Loucy (cell line): ENCODE data around the gene GRAP.
"Not testable (repeated sequence)": the region's sequence is repeated elsewhere in the genome, so short reads cannot be mapped to it uniquely, and the experiment has no call there.

Experiments
- H2AFZ ChIP-seq: fragments of 200-600 bp; sonication (generic); 2 replicates; pipeline ENCODE4 v1.6.0; 2016; ENCODE audit warnings: antibody characterized with exemption, mild to moderate bottlenecking, low read length, moderate library complexity
- H3F3A ChIP-seq: fragments of 200-600 bp; 2 replicates; pipeline ENCODE4 v1.6.0; 2016; ENCODE audit warnings: antibody characterized with exemption, low read depth, mild to moderate bottlenecking
- H3K27me3 ChIP-seq: fragments of 200-600 bp; sonication (generic); 2 replicates; pipeline ENCODE4 v1.6.1; 2014; ENCODE audit warnings: low read length, mild to moderate bottlenecking; ENCODE audit not compliant: insufficient read depth, poor library complexity, severe bottlenecking
- H3K36me3 ChIP-seq: fragments of 200-600 bp; sonication (generic); 2 replicates; pipeline ENCODE4 v1.6.1; 2016; ENCODE audit warnings: low read length; ENCODE audit not compliant: insufficient read depth
- H3K4me1 ChIP-seq: fragments of 200-600 bp; sonication (generic); 2 replicates; pipeline ENCODE4 v1.5.1; 2014; ENCODE audit warnings: low read length, mild to moderate bottlenecking; ENCODE audit not compliant: insufficient read depth, poor library complexity, severe bottlenecking
- H3K4me2 ChIP-seq: fragments of 200-600 bp; sonication (generic); 2 replicates; pipeline ENCODE4 v1.6.0; 2014; ENCODE audit warnings: antibody characterized with exemption, low read length, low read depth, mild to moderate bottlenecking; ENCODE audit not compliant: poor library complexity, severe bottlenecking
- H3K4me3 ChIP-seq: fragments of 200-600 bp; sonication (generic); 2 replicates; pipeline ENCODE4 v1.5.1; 2014; ENCODE audit warnings: low read length, mild to moderate bottlenecking, mixed read lengths; ENCODE audit not compliant: poor library complexity, severe bottlenecking
- H3K79me2 ChIP-seq: fragments of 200-600 bp; sonication (generic); 2 replicates; pipeline ENCODE4 v1.6.1; 2014; ENCODE audit warnings: low read length; ENCODE audit not compliant: insufficient read depth
- H3K9ac ChIP-seq: fragments of 200-600 bp; sonication (generic); 2 replicates; pipeline ENCODE4 v1.6.0; 2014; ENCODE audit warnings: mild to moderate bottlenecking, low read depth, low read length, moderate library complexity; ENCODE audit not compliant: poor library complexity, severe bottlenecking
- H3K9me2 ChIP-seq: fragments of 200-600 bp; sonication (generic); replicated peaks from 2 replicates; pipeline ENCODE4 v1.6.1; 2016; ENCODE audit warnings: low read depth, low read length, mixed read lengths
- H3K9me3 ChIP-seq: fragments of 200-600 bp; sonication (generic); 2 replicates; pipeline ENCODE4 v1.6.1; 2014; ENCODE audit warnings: mild to moderate bottlenecking, antibody characterized with exemption, low read length, low read depth; ENCODE audit not compliant: insufficient read depth
- H4K20me1 ChIP-seq: fragments of 200-600 bp; sonication (generic); 2 replicates; pipeline ENCODE4 v1.6.0; 2014; ENCODE audit warnings: antibody characterized with exemption, low read length, mild to moderate bottlenecking; ENCODE audit not compliant: insufficient read depth, poor library complexity, severe bottlenecking

Gene GRAP

GRCh38 chr17:19055447-19055846 is 8.7 kb upstream of the GRAP start:
- H4K20me1 ChIP-seq, H3K4me2 ChIP-seq, H3K9ac ChIP-seq, H3K79me2 ChIP-seq, H3K9me2 ChIP-seq, H3K9me3 ChIP-seq, H3F3A ChIP-seq, H3K4me3 ChIP-seq, H2AFZ ChIP-seq, H3K4me1 ChIP-seq, H3K36me3 ChIP-seq, H3K27me3 ChIP-seq: not testable (repeated sequence)

DNA sequence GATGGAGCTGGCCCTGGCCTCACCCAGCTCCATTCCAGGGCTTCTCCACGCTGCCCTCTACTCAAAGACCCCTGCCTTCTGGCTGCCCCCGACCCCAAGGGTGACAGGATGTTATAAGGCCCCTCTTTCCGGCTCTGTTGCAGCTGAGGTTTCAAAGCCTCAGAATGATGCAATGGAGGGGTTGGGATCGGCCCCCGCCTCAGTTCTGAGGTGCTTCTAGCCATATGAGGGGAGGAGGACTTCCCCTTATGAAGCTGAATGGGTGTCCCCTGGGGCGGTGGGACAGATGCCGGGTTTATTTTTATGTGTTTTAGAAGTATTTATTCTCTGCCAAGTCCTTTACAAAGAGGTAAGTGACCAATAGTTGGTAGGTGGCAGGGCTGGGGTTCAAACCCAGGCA is 2.1 kb upstream of the GRAP start:
- not testable (repeated sequence) for H3K9me3 ChIP-seq, H3K4me1 ChIP-seq, H3K9me2 ChIP-seq, H3K79me2 ChIP-seq, H3K9ac ChIP-seq, H3F3A ChIP-seq, H3K4me3 ChIP-seq, H3K36me3 ChIP-seq, H4K20me1 ChIP-seq, H3K4me2 ChIP-seq, H2AFZ ChIP-seq, H3K27me3 ChIP-seq

DNA sequence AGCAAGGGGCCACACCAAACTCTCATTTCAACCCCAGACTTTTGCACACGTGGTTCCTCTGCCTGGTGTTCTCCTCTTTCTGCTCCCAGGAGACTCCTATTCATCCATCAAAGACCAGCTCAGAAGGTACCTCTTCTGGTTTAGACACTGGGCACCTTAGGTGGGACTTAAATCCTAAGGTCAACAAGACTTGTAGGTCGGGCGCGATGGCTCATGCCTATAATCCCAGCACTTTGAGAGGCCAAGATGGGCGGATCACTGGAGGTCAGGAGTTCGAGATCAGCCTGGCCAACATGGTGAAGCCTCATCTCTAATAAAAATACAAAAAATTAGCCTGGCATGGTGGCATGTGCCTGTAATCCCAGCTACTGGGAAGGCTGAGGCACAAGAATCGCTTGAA is 753 bp upstream of the GRAP start:
- H3K4me1 ChIP-seq, H2AFZ ChIP-seq, H3K9ac ChIP-seq, H3K4me3 ChIP-seq, H4K20me1 ChIP-seq, H3K27me3 ChIP-seq, H3K36me3 ChIP-seq, H3K4me2 ChIP-seq, H3F3A ChIP-seq, H3K9me3 ChIP-seq, H3K9me2 ChIP-seq, H3K79me2 ChIP-seq: not testable (repeated sequence)

DNA sequence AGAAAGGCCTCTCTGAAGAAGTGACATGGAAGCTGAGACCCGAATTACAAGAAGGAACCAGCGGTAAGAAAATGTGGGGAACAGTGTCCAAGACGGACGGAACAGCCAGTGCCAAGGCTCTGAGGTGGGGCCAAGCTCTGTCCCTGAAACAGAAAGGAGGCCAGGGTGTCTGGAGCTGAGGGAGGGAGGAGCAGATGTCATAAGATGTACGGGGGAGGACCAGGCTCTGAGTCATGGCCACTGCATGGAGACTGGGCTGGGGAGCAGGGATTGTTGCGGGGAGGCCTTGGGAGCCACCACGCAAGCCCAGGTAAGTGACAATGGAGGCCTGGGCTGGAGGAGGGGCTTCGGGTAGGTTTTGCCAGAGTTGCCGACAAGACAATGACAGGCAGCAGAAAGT is 2.1 kb downstream of the GRAP start:
- not testable (repeated sequence) for H3K9ac ChIP-seq, H3K9me3 ChIP-seq, H3K4me3 ChIP-seq, H4K20me1 ChIP-seq, H3K4me2 ChIP-seq, H3K9me2 ChIP-seq, H3K4me1 ChIP-seq, H3K27me3 ChIP-seq, H3K36me3 ChIP-seq, H2AFZ ChIP-seq, H3F3A ChIP-seq, H3K79me2 ChIP-seq

DNA sequence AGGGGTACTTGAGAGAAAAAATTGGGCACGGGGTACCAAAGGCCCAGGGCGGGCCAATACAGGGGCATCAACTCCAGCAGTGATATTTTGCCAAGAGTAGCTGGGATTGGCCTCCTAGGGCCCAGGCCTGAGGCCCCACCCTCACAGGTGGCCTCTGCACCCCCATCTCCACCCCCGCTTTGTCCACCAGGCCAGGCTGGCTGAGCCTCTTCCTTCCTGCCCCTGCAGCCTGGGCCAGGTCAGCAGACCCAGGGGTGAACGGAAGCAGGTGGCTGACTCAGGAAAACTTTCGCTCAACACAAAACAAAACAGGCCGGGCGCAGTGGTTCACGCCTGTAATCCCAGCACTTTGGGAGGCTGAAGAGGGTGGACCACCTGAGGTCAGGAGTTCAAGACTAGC is 3.7 kb downstream of the GRAP start:
- not testable (repeated sequence) for H3K27me3 ChIP-seq, H3K4me1 ChIP-seq, H3K9ac ChIP-seq, H2AFZ ChIP-seq, H4K20me1 ChIP-seq, H3F3A ChIP-seq, H3K4me2 ChIP-seq, H3K9me2 ChIP-seq, H3K36me3 ChIP-seq, H3K9me3 ChIP-seq, H3K79me2 ChIP-seq, H3K4me3 ChIP-seq

DNA sequence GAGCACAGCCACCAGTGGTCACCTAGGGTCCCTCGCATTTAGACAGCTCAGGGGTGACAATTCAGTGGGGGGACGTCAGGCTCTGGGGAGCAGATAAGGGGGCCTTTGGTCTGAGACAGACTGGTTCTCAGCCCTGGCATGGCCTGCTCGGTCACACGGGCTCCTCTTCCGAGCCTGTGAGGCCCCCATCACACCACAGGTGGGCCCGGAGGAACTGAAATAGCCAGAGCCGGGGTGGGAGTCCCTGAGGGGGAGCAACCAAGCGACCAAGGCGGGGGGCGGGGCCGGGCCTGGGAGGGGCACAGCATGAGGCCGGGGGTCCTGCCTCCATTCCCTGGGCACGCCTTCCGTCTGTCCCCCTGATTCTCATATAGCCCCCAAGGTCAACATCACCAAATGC is 4.4 kb downstream of the GRAP start:
- H3K9me3 ChIP-seq, H3K4me2 ChIP-seq, H3K9me2 ChIP-seq, H3F3A ChIP-seq, H4K20me1 ChIP-seq, H3K4me1 ChIP-seq, H3K36me3 ChIP-seq, H3K4me3 ChIP-seq, H3K79me2 ChIP-seq, H3K9ac ChIP-seq, H2AFZ ChIP-seq, H3K27me3 ChIP-seq: not testable (repeated sequence)

DNA sequence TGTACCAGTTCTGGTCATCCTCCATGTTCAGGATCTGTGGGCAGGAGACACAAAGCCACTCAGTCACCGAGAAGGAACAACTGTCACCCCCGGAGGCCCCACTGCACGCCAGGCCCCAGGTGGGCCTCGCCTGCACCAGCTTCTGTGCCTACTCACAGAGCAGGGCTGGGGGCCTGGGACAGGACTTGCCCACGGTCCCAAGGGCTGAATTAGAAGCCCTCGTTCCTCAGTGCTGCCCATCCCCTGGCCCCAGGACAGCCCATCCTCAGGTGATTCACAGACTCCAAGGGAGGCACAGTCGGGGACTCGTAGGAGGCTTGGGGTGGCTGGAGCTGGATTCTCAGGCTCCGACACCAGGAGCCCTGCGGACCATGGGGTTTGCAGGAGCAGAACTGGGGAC is 4.9 kb downstream of the GRAP start:
- not testable (repeated sequence) for H2AFZ ChIP-seq, H3K9ac ChIP-seq, H3K4me3 ChIP-seq, H3K27me3 ChIP-seq, H3K79me2 ChIP-seq, H3K9me2 ChIP-seq, H3K4me1 ChIP-seq, H3K9me3 ChIP-seq, H3K36me3 ChIP-seq, H3K4me2 ChIP-seq, H4K20me1 ChIP-seq, H3F3A ChIP-seq

- not testable (repeated sequence) for H3K79me2 ChIP-seq, H3K27me3 ChIP-seq, H3K9ac ChIP-seq, H3K4me1 ChIP-seq, H3K36me3 ChIP-seq, H3F3A ChIP-seq, H3K9me3 ChIP-seq, H4K20me1 ChIP-seq, H2AFZ ChIP-seq, H3K9me2 ChIP-seq, H3K4me3 ChIP-seq, H3K4me2 ChIP-seq
These were observed 6.4 kb downstream of the GRAP start for GRCh38 chr17:19040350-19040749.
